HUES48 (cell line): Measurements from ENCODE around the gene CLMN.

Experiments
- H3K27ac ChIP-seq: one replicate; pipeline ENCODE4 v1.7.0; 2013; ENCODE audit warnings: low read depth, low read length, inconsistent platforms
- H3K27me3 ChIP-seq: 2 replicates; pipeline ENCODE4 v1.6.1; 2013; ENCODE audit warnings: mild to moderate bottlenecking, low read length; ENCODE audit not compliant: control insufficient read depth, insufficient read depth
- H3K36me3 ChIP-seq: 2 replicates; pipeline ENCODE4 v1.6.1; 2013; ENCODE audit warnings: low read length; ENCODE audit not compliant: control insufficient read depth, insufficient read depth
- H3K4me1 ChIP-seq: 2 replicates; pipeline ENCODE4 v1.6.1; 2013; ENCODE audit warnings: mild to moderate bottlenecking, low read length; ENCODE audit not compliant: control insufficient read depth, insufficient read depth
- H3K4me3 ChIP-seq: 2 replicates; pipeline ENCODE4 v1.5.1; 2013; ENCODE audit warnings: mild to moderate bottlenecking, low read depth, low read length
- H3K9ac ChIP-seq: 2 replicates; pipeline ENCODE4 v1.6.1; 2013; ENCODE audit warnings: mild to moderate bottlenecking, low read depth, low read length, moderate library complexity
- H3K9me3 ChIP-seq: 2 replicates; pipeline ENCODE4 v1.6.1; 2013; ENCODE audit warnings: low read length; ENCODE audit not compliant: control insufficient read depth, insufficient read depth

CLMN gene

DNA sequence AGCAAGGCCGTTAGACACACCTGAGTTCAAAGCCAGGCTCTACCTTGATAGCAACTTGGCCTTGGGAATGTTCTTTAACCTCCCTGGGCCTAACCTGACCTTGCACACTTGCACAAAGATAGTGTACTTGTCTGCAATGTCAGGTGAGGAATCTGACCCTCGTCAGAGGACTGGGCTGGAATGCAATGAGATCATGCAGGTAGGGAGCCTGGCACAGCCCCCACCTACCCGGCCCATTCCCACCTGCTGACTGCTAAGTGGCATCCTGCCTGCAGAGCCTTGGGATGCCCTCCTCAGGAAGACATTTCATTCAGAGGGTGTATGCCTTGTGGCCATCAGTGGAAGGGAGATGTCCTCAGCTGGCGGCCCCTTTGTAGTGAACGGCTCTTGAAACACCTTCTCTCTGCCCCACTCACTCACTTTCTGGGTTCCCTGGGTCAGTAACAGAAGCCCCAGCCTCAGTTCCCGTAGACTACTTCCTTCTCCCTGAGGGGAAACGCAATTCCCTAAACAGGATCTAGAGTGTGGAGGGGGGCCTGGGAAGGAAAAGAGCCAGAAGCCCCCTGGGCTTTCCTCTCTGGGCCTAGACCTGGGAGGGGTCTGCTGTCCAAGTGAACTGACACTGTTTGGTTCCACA lies 94.3 kb downstream of the CLMN start:
- no peaks in the 10 kb centered on the region for H3K36me3 ChIP-seq
- no peaks in the 10 kb centered on the region for H3K27me3 ChIP-seq
- no peaks in the 10 kb centered on the region for H3K9me3 ChIP-seq
- no peak overlapping the region for H3K27ac ChIP-seq
- no peak overlapping the region for H3K9ac ChIP-seq
- no peak overlapping the region for H3K4me3 ChIP-seq
- peaks cover 23% of the 10 kb centered on the region for H3K4me1 ChIP-seq

DNA sequence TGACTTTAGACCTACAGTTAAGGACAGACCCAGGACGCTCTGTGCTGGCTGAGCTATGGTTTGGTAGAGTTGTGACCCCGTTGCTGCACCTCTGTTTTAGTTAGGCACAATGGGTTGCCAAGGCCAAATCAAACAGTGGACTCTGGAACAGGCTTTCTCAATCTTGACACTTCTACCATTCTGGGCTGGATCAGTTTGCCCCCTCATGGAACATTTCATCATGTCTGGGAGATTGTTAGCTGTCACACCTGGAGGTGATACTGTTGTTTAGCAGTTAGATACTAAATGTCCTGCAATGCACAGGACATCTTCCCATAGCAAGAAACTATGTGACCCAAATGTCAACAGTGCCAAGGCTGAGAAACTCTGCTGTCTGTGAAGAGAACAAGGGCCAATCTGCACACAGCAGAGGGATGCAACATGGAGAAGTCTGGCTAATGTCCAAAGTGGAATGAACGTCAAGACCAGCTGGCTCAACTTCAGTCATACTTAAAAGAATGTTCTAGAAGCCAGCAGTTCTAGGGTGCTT lies 96.8 kb downstream of the CLMN start:
- H3K27me3 ChIP-seq: peaks cover under 1% of the 10 kb centered on the region; the same call in 1 of the 2 replicates
- no peaks in the 10 kb centered on the region for H3K36me3 ChIP-seq
- no peak overlapping the region for H3K4me3 ChIP-seq
- H3K9me3 ChIP-seq: no peaks in the 10 kb centered on the region
- no peak overlapping the region for H3K9ac ChIP-seq
- H3K27ac ChIP-seq: no peak overlapping the region
- peaks cover 39% of the 10 kb centered on the region for H3K4me1 ChIP-seq

DNA sequence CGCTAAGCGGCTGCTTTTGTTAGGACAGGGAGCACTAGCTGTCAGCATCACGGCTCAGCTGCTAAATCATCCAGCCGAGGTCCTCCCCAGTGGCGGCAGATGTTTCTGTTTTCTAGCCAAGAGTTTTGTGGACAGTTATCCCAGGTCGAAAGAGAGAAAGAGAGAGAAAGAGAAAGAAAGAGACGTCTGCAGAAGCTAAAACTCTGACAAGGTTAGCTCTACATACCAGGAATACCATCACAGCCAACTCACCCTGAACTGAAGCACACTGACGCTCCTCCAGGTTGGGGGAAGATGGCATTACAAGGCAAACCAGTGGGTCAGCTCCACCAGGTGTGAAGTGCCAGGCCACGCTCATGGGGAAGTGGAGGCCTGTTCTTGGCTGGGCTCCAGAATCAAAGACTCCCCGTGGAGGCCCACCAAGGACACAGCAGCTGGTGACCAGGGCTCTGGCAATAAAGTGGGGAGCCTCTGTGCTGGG lies 97.5 kb downstream of the CLMN start:
- Histone ChIP-seq H3K4me3 (no peak overlapping the region), H3K27ac (no peak overlapping the region)

DNA sequence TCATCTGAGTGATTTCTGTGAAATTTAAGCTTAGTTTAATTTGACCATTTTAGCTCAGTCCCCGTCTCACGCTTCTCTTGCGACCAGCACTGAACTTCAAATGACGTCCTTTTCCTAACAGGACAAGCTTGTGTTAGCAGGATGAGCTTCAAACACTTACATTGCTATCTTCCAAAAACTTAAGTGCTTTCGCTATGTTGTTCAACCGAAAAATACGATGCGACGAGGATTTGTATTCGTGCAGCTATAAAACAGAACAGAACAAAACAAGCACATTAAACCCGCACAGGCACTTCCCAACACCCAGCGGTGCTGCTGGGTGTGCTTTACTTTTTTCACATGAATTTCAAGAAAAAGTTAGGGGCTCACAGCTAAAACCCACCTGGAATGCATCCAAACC lies 98.2 kb downstream of the CLMN start:
- H3K36me3 ChIP-seq: no peaks in the 10 kb centered on the region
- no peak overlapping the region for H3K4me3 ChIP-seq
- peaks cover 14% of the 10 kb centered on the region for H3K27me3 ChIP-seq
- no peaks in the 10 kb centered on the region for H3K9me3 ChIP-seq
- no peak overlapping the region for H3K27ac ChIP-seq
- no peak overlapping the region for H3K9ac ChIP-seq
- H3K4me1 ChIP-seq: peaks cover 44% of the 10 kb centered on the region

More for the DNA sequence above, 97.5 kb downstream of the CLMN start:
- H3K4me1 ChIP-seq: peaks cover 43% of the 10 kb centered on the region
- no peaks in the 10 kb centered on the region for H3K9me3 ChIP-seq
- H3K9ac ChIP-seq: no peak overlapping the region
- H3K36me3 ChIP-seq: no peaks in the 10 kb centered on the region
- peaks cover 8% of the 10 kb centered on the region; the same call in 1 of the 2 replicates for H3K27me3 ChIP-seq

DNA sequence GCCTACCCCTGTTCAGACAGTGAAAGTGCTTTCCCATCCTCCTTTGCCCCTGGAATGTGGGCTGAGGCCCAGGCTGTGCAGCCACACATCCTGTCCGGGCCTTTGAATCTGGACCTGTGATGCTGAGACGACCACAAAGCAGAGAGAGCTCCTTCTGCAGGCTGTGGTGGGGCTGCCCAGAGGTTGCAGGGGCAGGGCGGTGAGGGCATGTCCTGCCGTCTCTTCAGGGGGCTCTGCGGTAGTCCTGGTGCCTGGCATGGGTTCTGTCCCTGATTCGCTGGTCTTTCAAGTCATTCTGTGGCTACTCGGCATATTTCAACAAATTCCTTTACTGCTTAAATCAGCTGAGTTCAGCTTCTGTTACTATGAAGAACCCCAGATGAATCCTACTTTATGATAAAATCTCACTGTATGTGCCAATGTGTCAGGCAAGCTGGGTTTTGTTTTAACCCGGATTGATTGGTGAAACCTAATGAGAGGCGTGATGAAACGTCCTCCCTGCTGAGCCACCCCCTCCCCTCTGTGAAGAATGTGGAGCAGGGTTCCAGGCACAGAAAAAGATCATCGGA lies 99.0 kb downstream of the CLMN start:
- Histone ChIP-seq H3K36me3 (no peaks in the 10 kb centered on the region), H3K4me3 (no peak overlapping the region; the same call in 1 of the 2 replicates), H3K27me3 (peaks cover 17% of the 10 kb centered on the region), H3K27ac (no peak overlapping the region), H3K4me1 (peaks cover 44% of the 10 kb centered on the region), H3K9ac (no peak overlapping the region), H3K9me3 (no peaks in the 10 kb centered on the region)

DNA sequence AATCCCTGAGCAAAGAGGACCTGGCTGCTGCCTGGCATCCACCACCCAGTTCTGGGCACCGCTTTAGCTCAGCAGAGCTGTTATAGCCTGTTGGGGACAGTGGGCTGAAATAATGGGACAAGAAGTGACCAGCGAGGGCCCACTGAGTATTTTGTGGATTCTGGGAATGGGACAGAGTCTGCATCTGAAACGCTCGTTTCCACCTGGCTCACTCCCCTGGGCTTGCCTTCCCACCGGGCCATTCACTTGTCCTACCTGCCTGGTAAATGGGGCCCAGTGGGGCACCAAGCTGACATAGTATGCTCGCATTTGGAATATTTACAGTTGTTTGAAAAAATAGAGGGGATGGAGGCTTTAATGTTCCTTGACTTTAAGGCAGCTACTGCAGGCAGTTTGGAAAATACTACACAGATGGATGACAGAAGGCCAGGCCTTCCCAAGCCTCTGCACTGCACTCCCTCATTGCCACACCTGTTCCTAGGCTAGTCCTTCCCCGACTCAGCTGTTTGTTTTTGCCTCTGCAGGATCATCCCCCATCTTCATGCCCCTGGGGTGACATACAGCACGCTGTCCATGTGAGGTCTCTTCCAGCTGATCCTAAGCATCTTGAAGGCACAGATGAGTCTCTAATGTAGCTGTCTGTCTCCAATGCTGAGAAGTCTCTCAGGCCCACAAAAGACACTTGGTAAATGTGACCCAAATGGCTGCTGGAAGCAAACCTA lies 101.1 kb downstream of the CLMN start:
- Histone ChIP-seq H3K4me3 (no peak overlapping the region), H3K27ac (peak overlapping the region; percentile 43), H3K9ac (no peak overlapping the region), H3K27me3 (peaks cover 17% of the 10 kb centered on the region), H3K9me3 (no peaks in the 10 kb centered on the region), H3K36me3 (no peaks in the 10 kb centered on the region), H3K4me1 (peaks cover 44% of the 10 kb centered on the region)

DNA sequence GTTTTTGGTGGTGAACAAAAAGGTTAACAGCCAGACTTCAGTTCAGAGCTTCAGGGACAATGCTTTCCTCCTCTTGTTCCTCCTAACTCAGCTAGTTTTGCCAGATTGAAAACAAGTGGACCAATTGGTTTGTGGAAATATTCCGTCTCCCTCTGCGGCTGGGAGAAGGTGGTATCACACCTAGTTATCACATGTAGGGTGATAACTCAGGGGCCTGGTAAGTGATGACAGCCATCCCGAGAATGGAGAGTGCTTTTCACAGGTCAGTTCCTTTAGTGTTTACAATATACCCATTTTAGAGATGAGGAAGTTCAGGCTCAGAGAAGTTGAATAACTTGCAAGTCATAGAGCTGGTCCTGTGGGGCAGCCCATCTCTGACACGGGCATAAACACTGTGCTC lies 101.7 kb downstream of the CLMN start:
- peaks cover 17% of the 10 kb centered on the region for H3K27me3 ChIP-seq
- H3K4me3 ChIP-seq: no peak overlapping the region
- peaks cover 44% of the 10 kb centered on the region for H3K4me1 ChIP-seq
- H3K9me3 ChIP-seq: no peaks in the 10 kb centered on the region
- H3K27ac ChIP-seq: no peak overlapping the region
- H3K36me3 ChIP-seq: no peaks in the 10 kb centered on the region
- H3K9ac ChIP-seq: no peak overlapping the region

DNA sequence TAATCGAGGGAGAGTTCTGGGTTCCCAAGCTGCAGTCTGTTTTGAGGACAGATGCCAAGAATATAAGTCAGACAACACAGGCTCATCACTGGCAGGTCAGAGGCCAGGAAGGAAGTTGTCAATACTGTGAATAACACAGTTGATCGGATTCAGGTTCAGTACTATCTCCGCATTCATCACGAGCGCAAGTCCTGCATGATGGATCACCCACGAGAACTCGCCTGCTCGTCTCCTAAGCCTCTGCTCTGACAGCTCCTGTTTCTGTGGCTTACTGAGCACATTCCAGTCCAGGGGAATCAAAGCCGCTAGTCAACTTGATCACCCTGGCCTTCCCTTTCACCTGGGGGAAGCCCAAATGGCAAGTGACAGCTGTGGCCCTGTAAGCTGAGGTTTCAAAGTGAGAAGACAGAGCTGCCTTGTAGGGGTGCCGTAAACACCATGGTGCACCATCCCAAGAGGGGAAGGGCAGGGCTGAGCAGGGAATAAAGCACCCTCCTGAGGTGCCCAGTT lies 102.3 kb downstream of the CLMN start:
- no peak overlapping the region for H3K9ac ChIP-seq
- H3K27ac ChIP-seq: no peak overlapping the region
- no peaks in the 10 kb centered on the region for H3K9me3 ChIP-seq
- H3K4me1 ChIP-seq: peaks cover 42% of the 10 kb centered on the region
- H3K36me3 ChIP-seq: no peaks in the 10 kb centered on the region
- peaks cover 17% of the 10 kb centered on the region for H3K27me3 ChIP-seq
- H3K4me3 ChIP-seq: no peak overlapping the region

DNA sequence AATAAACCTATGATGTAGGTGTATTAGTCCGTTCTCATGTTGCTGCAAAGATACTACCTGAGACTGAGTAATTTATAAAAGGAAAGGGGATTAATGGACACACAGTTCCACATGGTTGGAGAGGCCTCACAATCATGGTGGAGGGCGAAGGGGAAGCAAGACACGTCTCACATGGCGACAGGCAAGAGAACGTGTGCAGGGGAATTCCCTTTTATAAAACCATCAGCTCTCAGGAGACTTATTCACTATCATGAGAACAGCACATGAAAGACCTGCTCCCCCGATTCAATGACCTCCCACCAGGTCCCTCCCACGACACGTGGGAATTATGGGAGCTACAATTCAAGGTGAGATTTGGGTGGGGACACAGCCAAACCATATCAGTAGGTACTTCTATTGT lies 103.7 kb downstream of the CLMN start:
- Histone ChIP-seq H3K9ac (no peak overlapping the region), H3K27me3 (peaks cover 17% of the 10 kb centered on the region), H3K27ac (no peak overlapping the region), H3K9me3 (no peaks in the 10 kb centered on the region), H3K4me1 (peaks cover 28% of the 10 kb centered on the region), H3K4me3 (no peak overlapping the region), H3K36me3 (no peaks in the 10 kb centered on the region)

DNA sequence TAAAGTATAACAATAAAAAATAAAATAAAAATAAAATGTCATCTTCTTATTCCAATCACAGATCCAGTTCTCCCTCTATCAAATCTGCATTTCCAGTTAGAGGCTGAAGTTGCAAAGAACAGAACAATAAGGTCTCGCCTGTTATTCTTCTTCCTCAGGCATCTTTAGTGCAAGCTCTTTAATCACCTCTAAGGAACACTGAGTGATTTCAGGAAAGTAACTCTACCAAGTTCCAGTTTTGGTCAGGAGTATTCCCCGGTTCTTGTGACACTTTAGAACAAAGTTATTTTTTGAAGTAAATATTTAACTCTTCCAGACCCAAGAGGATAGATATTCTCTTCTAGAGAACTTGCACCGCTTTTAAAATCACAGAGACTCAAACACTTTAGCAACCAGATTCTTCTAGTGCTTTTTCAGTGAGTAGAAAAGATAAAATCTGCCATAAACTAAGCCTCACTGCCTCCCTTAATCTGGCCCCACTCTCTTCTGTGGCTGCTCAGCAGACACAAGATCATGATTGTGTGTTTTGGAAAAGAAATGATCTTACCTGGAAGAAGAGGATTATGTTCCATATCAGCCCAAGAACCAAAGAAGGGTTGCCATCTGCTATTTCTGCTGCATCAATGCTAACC lies 104.5 kb downstream of the CLMN start:
- Histone ChIP-seq H3K36me3 (no peaks in the 10 kb centered on the region), H3K27me3 (peaks cover 17% of the 10 kb centered on the region), H3K4me1 (peaks cover 24% of the 10 kb centered on the region), H3K9me3 (no peaks in the 10 kb centered on the region), H3K4me3 (no peak overlapping the region), H3K27ac (no peak overlapping the region), H3K9ac (no peak overlapping the region)
